Liver (tissue), 9 donors: ENCODE data around the gene CEP250. TPM values are rescaled to one million over a fixed set of nuclear protein-coding genes. Genes with fewer than 3 reads are reported as not detected.

Experiments
- DNase-seq: peaks from one replicate; pipeline ENCODE4 v3.0.0-alpha.2; 2017; ENCODE audit warnings: low spot score
- H3K27ac ChIP-seq, 2 donors: one replicate each; pipeline ENCODE4 v1.7.0; 2013; ENCODE audit warnings: inconsistent platforms in 2 of 2, low read length in 2 of 2, control low read depth in 1 of 2, low read depth in 1 of 2, mild to moderate bottlenecking in 1 of 2
- H3K27me3 ChIP-seq, 4 donors: one replicate each; pipeline versions ENCODE4 v1.6.1 to v1.7.0; 2013; ENCODE audit warnings: low read length in 3 of 4, inconsistent platforms in 1 of 4, mild to moderate bottlenecking in 1 of 4, moderate library complexity in 1 of 4; ENCODE audit not compliant: control insufficient read depth in 4 of 4, insufficient read depth in 4 of 4
- H3K36me3 ChIP-seq, 4 donors: one replicate each; pipeline versions ENCODE4 v1.6.1 to v1.7.0; 2013; ENCODE audit warnings: low read length in 3 of 4, mild to moderate bottlenecking in 3 of 4, low read depth in 1 of 4, moderate library complexity in 1 of 4; ENCODE audit not compliant: control insufficient read depth in 4 of 4, insufficient read depth in 3 of 4
- H3K4me1 ChIP-seq, 4 donors: one replicate each; pipeline versions ENCODE4 v1.6.1 to v1.7.0; 2013; ENCODE audit warnings: low read length in 3 of 4, mild to moderate bottlenecking in 3 of 4, moderate library complexity in 1 of 4; ENCODE audit not compliant: control insufficient read depth in 4 of 4, insufficient read depth in 4 of 4
- H3K4me3 ChIP-seq, 3 donors: one replicate each; pipeline versions ENCODE4 v1.6.1 to v1.7.0; 2013; ENCODE audit warnings: low read length in 3 of 3, control low read depth in 1 of 3, low read depth in 1 of 3, mild to moderate bottlenecking in 1 of 3
- H3K9ac ChIP-seq, 2 donors: one replicate each; pipeline ENCODE4 v1.7.0; 2013; ENCODE audit warnings: low read length in 2 of 2, mild to moderate bottlenecking in 2 of 2, moderate library complexity in 2 of 2, control low read depth in 1 of 2, low read depth in 1 of 2
- H3K9me3 ChIP-seq, 4 donors: one replicate each; pipeline versions ENCODE4 v1.6.1 to v1.7.0; 2013; ENCODE audit warnings: low read length in 3 of 4; ENCODE audit not compliant: control insufficient read depth in 4 of 4
- ATF3 ChIP-seq: IDR thresholded peaks from 2 replicates; pipeline ENCODE4 v1.6.1; 2016; ENCODE audit warnings: antibody characterized with exemption
- CTCF ChIP-seq: fragments of 150-350 bp; IDR thresholded peaks from 2 replicates; pipeline ENCODE4 v1.5.1; 2017; ENCODE audit warnings: improper control_type of control experiment, low read depth, low read length; ENCODE audit not compliant: missing input control
- EGR1 ChIP-seq, 2 donors: IDR thresholded peaks; 2 replicates each; pipeline ENCODE4 v1.6.1; 2016 to 2018; ENCODE audit warnings: antibody characterized with exemption in 2 of 2, low read depth in 2 of 2
- FOXA2 ChIP-seq: IDR thresholded peaks from 2 replicates; pipeline ENCODE4 v1.6.1; 2016; ENCODE audit warnings: antibody characterized with exemption
- GABPA ChIP-seq, 2 donors: IDR thresholded peaks in 1 of 2; conservative IDR thresholded peaks in 1 of 2; 2 replicates each; pipeline ENCODE4 v1.6.1; 2016; ENCODE audit warnings: antibody characterized with exemption in 2 of 2, mild to moderate bottlenecking in 1 of 2, moderate library complexity in 1 of 2
- HNF4A ChIP-seq, 2 donors: conservative IDR thresholded peaks; 2 replicates each; pipeline ENCODE4 v1.6.1; 2016; ENCODE audit warnings: antibody characterized with exemption in 2 of 2, mild to moderate bottlenecking in 2 of 2
- JUND ChIP-seq, 2 donors: IDR thresholded peaks; 2 replicates each; pipeline ENCODE4 v1.6.1; 2016; ENCODE audit warnings: antibody characterized with exemption in 2 of 2
- MAX ChIP-seq: IDR thresholded peaks from 2 replicates; pipeline ENCODE4 v1.6.1; 2016; ENCODE audit warnings: antibody characterized with exemption
- NR2F2 ChIP-seq: IDR thresholded peaks from 2 replicates; pipeline ENCODE4 v1.6.1; 2016; ENCODE audit warnings: antibody characterized with exemption
- RAD21 ChIP-seq, 2 donors: IDR thresholded peaks; 2 replicates each; pipeline ENCODE4 v1.6.1; 2016; ENCODE audit warnings: antibody characterized with exemption in 2 of 2, mild to moderate bottlenecking in 2 of 2
- REST ChIP-seq: IDR thresholded peaks from 2 replicates; pipeline ENCODE4 v1.6.1; 2016; ENCODE audit warnings: antibody characterized with exemption, mild to moderate bottlenecking
- RXRA ChIP-seq, 2 donors: IDR thresholded peaks; 2 replicates each; pipeline ENCODE4 v1.6.1; 2017 to 2018; ENCODE audit warnings: antibody characterized with exemption in 2 of 2, mild to moderate bottlenecking in 1 of 2
- TAF1 ChIP-seq: conservative IDR thresholded peaks from 2 replicates; pipeline ENCODE4 v1.6.1; 2016; ENCODE audit warnings: antibody characterized with exemption, mild to moderate bottlenecking
- YY1 ChIP-seq: IDR thresholded peaks from 2 replicates; pipeline ENCODE4 v1.6.1; 2016; ENCODE audit warnings: antibody characterized with exemption, mild to moderate bottlenecking
- ZBTB33 ChIP-seq: IDR thresholded peaks from 2 replicates; pipeline ENCODE4 v1.6.1; 2016; ENCODE audit warnings: antibody characterized with exemption
- WGBS: extraction: QIAGEN DNeasy Blood & Tissue Kit; methylation state at CpG from one replicate; pipeline ENCODE4 v1.1.7; 2013; 5-methylcytosine and 5-hydroxymethylcytosine counted together
- polyA plus RNA-seq, 2 donors: library from polyadenylated mRNA; stranded (reverse) in 1 of 2; unstranded in 1 of 2; fragments of 200-250 nt in 1 of 2; fragments of >200 nt in 1 of 2; fragmentation: Nextera tagmentation in 1 of 2; extraction: Ambion mirVana in 1 of 2; gene quantifications; one replicate each; pipeline versions ENCODE4 v1.2.1 to v1.2.3, GENCODE V29; 2013 to 2015
- total RNA-seq, 2 donors: library from RNA; depleted of rRNA; stranded (reverse); fragments of >200 nt; gene quantifications; one replicate each; pipeline ENCODE4 v1.2.3, GENCODE V29; 2014
- donor health status: healthy.
- donor health status: healthy.
- donor health status: healthy.
- donor health status: healthy.
- donor health status: healthy.

Gene CEP250
- total and polyA plus RNA-seq, 4 donors: 3.4 to 13.3 (median 8.3) TPM

- no peak for TF ChIP-seq REST
- TF ChIP-seq EGR1 (IDR thresholded peaks at IDR 0.05; ENCODE audit: low read depth in 2 of 2): no peak
- no peak for TF ChIP-seq GABPA (IDR thresholded peaks at IDR 0.05 in 1 of 2, conservative IDR thresholded peaks at IDR 0.05 in 1 of 2)
- no peak for TF ChIP-seq ATF3
Observed at GRCh38 chr20:35511814-35512420, 56.5 kb downstream of the CEP250 start (continued).

GRCh38 chr20:35514371-35514932, 59.1 kb downstream of the CEP250 start:
- no peak for TF ChIP-seq EGR1 (IDR thresholded peaks at IDR 0.05; ENCODE audit: low read depth in 2 of 2)
- TF ChIP-seq GABPA (IDR thresholded peaks at IDR 0.05 in 1 of 2, conservative IDR thresholded peaks at IDR 0.05 in 1 of 2): no peak
- TF ChIP-seq RAD21 (IDR thresholded peaks at IDR 0.05): no peak
- no peak for TF ChIP-seq YY1
- TF ChIP-seq FOXA2: no peak
- TF ChIP-seq REST: no peak
- TF ChIP-seq JUND (IDR thresholded peaks at IDR 0.05): no peak
- TF ChIP-seq RXRA (IDR thresholded peaks at IDR 0.05): no peak
- TF ChIP-seq HNF4A (conservative IDR thresholded peaks at IDR 0.05): no peak
- TF ChIP-seq ATF3: no peak
- TF ChIP-seq NR2F2: no peak
- no peak for TF ChIP-seq MAX
- no peak for TF ChIP-seq TAF1
- TF ChIP-seq CTCF: no peak
- TF ChIP-seq ZBTB33: no peak
- Histone ChIP-seq H3K4me1 (no peaks in the 10 kb centered on the region), H3K27ac (no peak overlapping the region), H3K9me3 (no peaks in the 10 kb centered on the region), H3K36me3 (peaks cover 0 to 29% (median 12%) of the 10 kb centered on the region in 4 donors), H3K27me3 (no peaks in the 10 kb centered on the region), H3K9ac (no peak overlapping the region), H3K4me3 (no peak overlapping the region)
- DNase-seq: peak; percentile 70
- 92% methylated on average over 11 of the region's 11 CpGs for WGBS
